SK-N-SH (cell line): Measurements from ENCODE around the gene GPR162. TPM values are rescaled to one million over a fixed set of nuclear protein-coding genes. Genes with fewer than 3 reads are reported as not detected.

Source experiments
- CTCF ChIA-PET: fragments of 300-600, 350-600 bp; formaldehyde crosslinking; extraction: SDS; loops from one replicate; lab custom pipeline; 2021; lab: Yijun Ruan, JAX
- POLR2A ChIA-PET: fragments of 350-600 bp; sonication (Branson Sonifier 250); formaldehyde crosslinking; extraction: SDS; loops from one replicate; lab custom pipeline; 2020; ENCODE audit warnings: antibody characterized with exemption, inconsistent platforms; lab: Yijun Ruan, JAX
- DNase-seq: peaks from one replicate; pipeline ENCODE4 v3.0.0; 2012
- H2AFZ ChIP-seq: fragments of 200-600 bp; sonication (generic); 2 replicates; pipeline ENCODE4 v1.8.1; 2016; ENCODE audit warnings: antibody characterized with exemption, mild to moderate bottlenecking, low read depth
- H3F3A ChIP-seq: fragments of 200-600 bp; sonication (generic); replicated peaks from 2 replicates; pipeline ENCODE3; 2016; ENCODE audit warnings: antibody characterized with exemption, mild to moderate bottlenecking; ENCODE audit not compliant: insufficient read depth
- H3K27ac ChIP-seq, 2 experiments: fragments of 200-500 bp in 1 of 2; fragments of 200-600 bp in 1 of 2; sonication (Bioruptor generic) in 1 of 2; sonication (generic), shearing (Covaris generic) in 1 of 2; 2 replicates each; pipeline versions ENCODE4 v1.5.1 to v1.6.1; 2014 to 2016; ENCODE audit warnings: low read depth in 2 of 2, inconsistent platforms in 1 of 2, low read length in 1 of 2, mild to moderate bottlenecking in 1 of 2, mixed read lengths in 1 of 2
- H3K27me3 ChIP-seq: fragments of 200-600 bp; sonication (generic), shearing (Covaris generic); 2 replicates; pipeline ENCODE4 v1.6.1; 2016; ENCODE audit warnings: mixed run types; ENCODE audit not compliant: insufficient read depth
- H3K36me3 ChIP-seq, 2 experiments: fragments of 200-500 bp in 1 of 2; fragments of 200-600 bp in 1 of 2; sonication (Bioruptor generic) in 1 of 2; sonication (generic) in 1 of 2; replicated peaks in 1 of 2; 2 replicates each; pipeline versions ENCODE3 to v1.5.1; 2014 to 2016; ENCODE audit warnings: low read length in 1 of 2, mild to moderate bottlenecking in 1 of 2; ENCODE audit not compliant: insufficient read depth in 2 of 2, control insufficient read depth in 1 of 2
- H3K4me1 ChIP-seq, 2 experiments: fragments of 200-500 bp in 1 of 2; fragments of 200-600 bp in 1 of 2; sonication (Bioruptor generic) in 1 of 2; sonication (generic), shearing (Covaris generic) in 1 of 2; 2 replicates each; pipeline versions ENCODE4 v1.5.1 to v1.6.1; 2014 to 2016; ENCODE audit warnings: low read depth in 1 of 2, low read length in 1 of 2, mixed run types in 1 of 2; ENCODE audit not compliant: insufficient read depth in 2 of 2, control insufficient read depth in 1 of 2
- H3K4me2 ChIP-seq: fragments of 200-600 bp; sonication (generic), shearing (Covaris generic); 2 replicates; pipeline ENCODE4 v1.6.1; 2017; ENCODE audit warnings: mixed run types
- H3K4me3 ChIP-seq, 2 experiments: fragments of 200-500 bp in 1 of 2; fragments of 200-600 bp in 1 of 2; sonication (Bioruptor generic) in 1 of 2; sonication (generic), shearing (Covaris generic) in 1 of 2; 2 replicates each; pipeline versions ENCODE4 v1.5.1 to v1.8.1; 2014 to 2016; ENCODE audit warnings: low read depth in 2 of 2, inconsistent platforms in 1 of 2, low read length in 1 of 2, mild to moderate bottlenecking in 1 of 2, mixed read lengths in 1 of 2, moderate library complexity in 1 of 2
- H3K79me2 ChIP-seq: fragments of 200-600 bp; sonication (generic); 2 replicates; pipeline ENCODE4 v1.8.1; 2017; ENCODE audit warnings: mild to moderate bottlenecking; ENCODE audit not compliant: insufficient read depth
- H3K9ac ChIP-seq: fragments of 200-600 bp; sonication (generic); 2 replicates; pipeline ENCODE4 v1.6.1; 2017; ENCODE audit warnings: mixed run types
- H3K9me2 ChIP-seq: fragments of 200-600 bp; sonication (generic); 2 replicates; pipeline ENCODE4 v1.6.1; 2017; ENCODE audit warnings: mixed run types
- H3K9me3 ChIP-seq: fragments of 200-600 bp; sonication (generic); 2 replicates; pipeline ENCODE4 v1.6.1; 2017; ENCODE audit warnings: mixed run types, mild to moderate bottlenecking, moderate library complexity
- H4K20me1 ChIP-seq: fragments of 200-600 bp; sonication (generic); 2 replicates; pipeline ENCODE4 v1.6.1; 2017; ENCODE audit warnings: mild to moderate bottlenecking, mixed run types; ENCODE audit not compliant: insufficient read depth
- CHD2 ChIP-seq: fragments of 150-350 bp; IDR thresholded peaks from 2 replicates; pipeline ENCODE4 v1.6.1; 2018; ENCODE audit warnings: low read length; ENCODE audit not compliant: partially characterized antibody
- CTCF ChIP-seq: fragments of 200-600 bp; sonication (generic); IDR thresholded peaks from 2 replicates; pipeline ENCODE4 v1.6.1; 2017; ENCODE audit warnings: antibody characterized with exemption, mild to moderate bottlenecking, moderate library complexity
- FOXM1 ChIP-seq: IDR thresholded peaks from 2 replicates; pipeline ENCODE4 v1.4.0; 2012; ENCODE audit warnings: low read depth, mild to moderate bottlenecking
- GATA2 ChIP-seq: sonication (generic); formaldehyde crosslinking; IDR thresholded peaks from 2 replicates; pipeline ENCODE4 v1.5.0; 2020; ENCODE audit warnings: mild to moderate bottlenecking, missing genetic modification reagents
- JUND ChIP-seq: IDR thresholded peaks from 2 replicates; pipeline ENCODE4 v1.4.0; 2012
- NRF1 ChIP-seq: IDR thresholded peaks from 2 replicates; pipeline ENCODE4 v1.6.1; 2012; ENCODE audit warnings: low read depth, mild to moderate bottlenecking, low read length
- PBX3 ChIP-seq: IDR thresholded peaks from 2 replicates; pipeline ENCODE4; 2012
- RAD21 ChIP-seq: IDR thresholded peaks from 2 replicates; pipeline ENCODE4 v1.6.1; 2012; ENCODE audit warnings: mild to moderate bottlenecking, low read length
- REST ChIP-seq: IDR thresholded peaks from 2 replicates; pipeline ENCODE4 v1.6.1; 2012; ENCODE audit warnings: mild to moderate bottlenecking, low read depth, low read length, moderate library complexity
- RFX5 ChIP-seq: IDR thresholded peaks from 2 replicates; pipeline ENCODE4 v1.6.1; 2012; ENCODE audit warnings: mild to moderate bottlenecking, improper control_type of control experiment, low read length
- RXRA ChIP-seq: IDR thresholded peaks from 2 replicates; pipeline ENCODE4 v1.4.0; 2012; ENCODE audit warnings: low read depth, mild to moderate bottlenecking, borderline replicate concordance
- SIN3A ChIP-seq: IDR thresholded peaks from 2 replicates; pipeline ENCODE4 v1.6.1; 2012; ENCODE audit warnings: low read depth, mild to moderate bottlenecking, low read length, moderate library complexity, borderline replicate concordance
- SMC3 ChIP-seq: IDR thresholded peaks from 2 replicates; pipeline ENCODE4 v1.6.1; 2012; ENCODE audit warnings: low read depth, low read length, improper control_type of control experiment
- TEAD4 ChIP-seq: IDR thresholded peaks from 2 replicates; pipeline ENCODE4 v1.4.0; 2012; ENCODE audit warnings: mild to moderate bottlenecking, borderline replicate concordance; ENCODE audit not compliant: insufficient read depth
- WGBS: methylation state at CpG from one replicate; pipeline ENCODE4 v1.1.6; 2017; ENCODE audit warnings: low lambda C conversion rate; 5-methylcytosine and 5-hydroxymethylcytosine counted together
- polyA plus RNA-seq, 3 experiments: library from polyadenylated mRNA; depleted of rRNA; stranded (reverse); fragments of >200 nt; gene quantifications; 2 replicates each; pipeline ENCODE4 v1.2.3, GENCODE V29; 2012
- TF ChIP-seq, protein P1 (sequence below): fragments of 150-350 bp; IDR thresholded peaks from 2 replicates; pipeline ENCODE4 v1.6.1; 2017; ENCODE audit warnings: antibody characterized with exemption, low read length, low read depth, borderline replicate concordance
- TF ChIP-seq, protein P2 (sequence below): fragments of 150-350 bp; IDR thresholded peaks from 2 replicates; pipeline ENCODE4 v1.6.1; 2016; ENCODE audit warnings: mild to moderate bottlenecking, low read depth, low read length

The GPR162 gene
- polyA plus RNA-seq, 1 of the 3 experiments (the other 2 are of a cell fraction): 18.6 TPM

DNA sequence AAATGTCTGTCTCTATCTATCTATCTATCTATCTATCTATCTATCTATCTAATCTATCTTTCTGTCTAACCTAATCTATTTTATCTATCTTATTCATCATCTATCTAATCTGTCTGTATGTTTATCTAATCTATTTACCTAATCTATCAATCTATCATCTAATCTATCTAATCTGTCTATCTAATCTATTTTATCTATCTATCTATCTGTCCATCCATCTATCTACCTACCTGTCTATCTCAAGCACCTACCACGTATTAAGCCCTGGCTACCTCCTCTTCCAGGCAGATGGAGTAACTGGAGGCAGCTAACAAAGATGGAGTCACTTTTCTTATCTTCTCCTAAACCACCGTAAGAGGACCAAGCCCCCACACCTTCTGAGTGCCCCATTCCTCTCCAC is 26.5 kb upstream of the GPR162 start:
- Histone ChIP-seq H3K9me2 (no peaks in the 10 kb centered on the region), H3K9me3 (no peaks in the 10 kb centered on the region), H3K4me1 (peaks cover 0 to 9% of the 10 kb centered on the region in 2 experiments; a peak in 1 of 4 replicates), H3K27me3 (no peaks in the 10 kb centered on the region), H2AFZ (no peak overlapping the region), H3K4me2 (no peak overlapping the region), H3K79me2 (no peaks in the 10 kb centered on the region), H3K36me3 (no peaks in the 10 kb centered on the region), H3F3A (no peaks in the 10 kb centered on the region), H3K9ac (no peak overlapping the region), H4K20me1 (no peaks in the 10 kb centered on the region), H3K4me3 (no peak overlapping the region), H3K27ac (no peak overlapping the region)
- TF ChIP-seq RAD21: no peak
- TF ChIP-seq FOXM1: no peak
- TF ChIP-seq, protein P1, sequence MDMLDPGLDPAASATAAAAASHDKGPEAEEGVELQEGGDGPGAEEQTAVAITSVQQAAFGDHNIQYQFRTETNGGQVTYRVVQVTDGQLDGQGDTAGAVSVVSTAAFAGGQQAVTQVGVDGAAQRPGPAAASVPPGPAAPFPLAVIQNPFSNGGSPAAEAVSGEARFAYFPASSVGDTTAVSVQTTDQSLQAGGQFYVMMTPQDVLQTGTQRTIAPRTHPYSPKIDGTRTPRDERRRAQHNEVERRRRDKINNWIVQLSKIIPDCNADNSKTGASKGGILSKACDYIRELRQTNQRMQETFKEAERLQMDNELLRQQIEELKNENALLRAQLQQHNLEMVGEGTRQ: no peak
- no peak for TF ChIP-seq REST
- TF ChIP-seq TEAD4: no peak
- TF ChIP-seq, protein P2, sequence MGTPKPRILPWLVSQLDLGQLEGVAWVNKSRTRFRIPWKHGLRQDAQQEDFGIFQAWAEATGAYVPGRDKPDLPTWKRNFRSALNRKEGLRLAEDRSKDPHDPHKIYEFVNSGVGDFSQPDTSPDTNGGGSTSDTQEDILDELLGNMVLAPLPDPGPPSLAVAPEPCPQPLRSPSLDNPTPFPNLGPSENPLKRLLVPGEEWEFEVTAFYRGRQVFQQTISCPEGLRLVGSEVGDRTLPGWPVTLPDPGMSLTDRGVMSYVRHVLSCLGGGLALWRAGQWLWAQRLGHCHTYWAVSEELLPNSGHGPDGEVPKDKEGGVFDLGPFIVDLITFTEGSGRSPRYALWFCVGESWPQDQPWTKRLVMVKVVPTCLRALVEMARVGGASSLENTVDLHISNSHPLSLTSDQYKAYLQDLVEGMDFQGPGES: no peak
- TF ChIP-seq SMC3: no peak
- TF ChIP-seq RXRA: no peak
- no peak for TF ChIP-seq PBX3
- TF ChIP-seq NRF1: no peak
- TF ChIP-seq JUND: no peak
- TF ChIP-seq CHD2: no peak
- no peak for TF ChIP-seq RFX5
- TF ChIP-seq SIN3A: no peak
- TF ChIP-seq CTCF: no peak
- no peak for TF ChIP-seq GATA2 (CRISPR knock-in tag)
- ChIA-PET CTCF (interaction anchor here (0.6 to 1.9 kb wide), 5 partner anchors 12 to 43 kb away, joined by 3 to 10 read pairs (median 4); partner anchors contain the start of gene MLF2), POLR2A (interaction anchor here (0.7 to 1.0 kb wide), 2 partner anchors 26 to 56 kb away, joined by 3 to 5 read pairs; partner anchors contain the start of genes CDCA3 and GPR162)
- DNase-seq: no peak
- WGBS: 77% methylated on average over 2 of the region's 2 CpGs
